SK-N-SH (cell line): ENCODE measurements around the gene CEP131. TPM values are rescaled to one million over a fixed set of nuclear protein-coding genes. Genes with fewer than 3 reads are reported as not detected.
A peak's percentile ranks its signal among the peaks of the same experiment; 100 is the strongest.

ENCODE experiments used
- CTCF ChIA-PET: fragments of 300-600, 350-600 bp; formaldehyde crosslinking; extraction: SDS; loops from one replicate; lab custom pipeline; 2021; lab: Yijun Ruan, JAX
- POLR2A ChIA-PET: fragments of 350-600 bp; sonication (Branson Sonifier 250); formaldehyde crosslinking; extraction: SDS; loops from one replicate; lab custom pipeline; 2020; ENCODE audit warnings: antibody characterized with exemption, inconsistent platforms; lab: Yijun Ruan, JAX
- DNase-seq: peaks from one replicate; pipeline ENCODE4 v3.0.0; 2012
- H2AFZ ChIP-seq: fragments of 200-600 bp; sonication (generic); 2 replicates; pipeline ENCODE4 v1.8.1; 2016; ENCODE audit warnings: antibody characterized with exemption, mild to moderate bottlenecking, low read depth
- H3F3A ChIP-seq: fragments of 200-600 bp; sonication (generic); replicated peaks from 2 replicates; pipeline ENCODE3; 2016; ENCODE audit warnings: antibody characterized with exemption, mild to moderate bottlenecking; ENCODE audit not compliant: insufficient read depth
- H3K27ac ChIP-seq, 2 experiments: fragments of 200-500 bp in 1 of 2; fragments of 200-600 bp in 1 of 2; sonication (Bioruptor generic) in 1 of 2; sonication (generic), shearing (Covaris generic) in 1 of 2; 2 replicates each; pipeline versions ENCODE4 v1.5.1 to v1.6.1; 2014 to 2016; ENCODE audit warnings: low read depth in 2 of 2, inconsistent platforms in 1 of 2, low read length in 1 of 2, mild to moderate bottlenecking in 1 of 2, mixed read lengths in 1 of 2
- H3K27me3 ChIP-seq: fragments of 200-600 bp; sonication (generic), shearing (Covaris generic); 2 replicates; pipeline ENCODE4 v1.6.1; 2016; ENCODE audit warnings: mixed run types; ENCODE audit not compliant: insufficient read depth
- H3K36me3 ChIP-seq, 2 experiments: fragments of 200-500 bp in 1 of 2; fragments of 200-600 bp in 1 of 2; sonication (Bioruptor generic) in 1 of 2; sonication (generic) in 1 of 2; replicated peaks in 1 of 2; 2 replicates each; pipeline versions ENCODE3 to v1.5.1; 2014 to 2016; ENCODE audit warnings: low read length in 1 of 2, mild to moderate bottlenecking in 1 of 2; ENCODE audit not compliant: insufficient read depth in 2 of 2, control insufficient read depth in 1 of 2
- H3K4me1 ChIP-seq, 2 experiments: fragments of 200-500 bp in 1 of 2; fragments of 200-600 bp in 1 of 2; sonication (Bioruptor generic) in 1 of 2; sonication (generic), shearing (Covaris generic) in 1 of 2; 2 replicates each; pipeline versions ENCODE4 v1.5.1 to v1.6.1; 2014 to 2016; ENCODE audit warnings: low read depth in 1 of 2, low read length in 1 of 2, mixed run types in 1 of 2; ENCODE audit not compliant: insufficient read depth in 2 of 2, control insufficient read depth in 1 of 2
- H3K4me2 ChIP-seq: fragments of 200-600 bp; sonication (generic), shearing (Covaris generic); 2 replicates; pipeline ENCODE4 v1.6.1; 2017; ENCODE audit warnings: mixed run types
- H3K4me3 ChIP-seq, 2 experiments: fragments of 200-500 bp in 1 of 2; fragments of 200-600 bp in 1 of 2; sonication (Bioruptor generic) in 1 of 2; sonication (generic), shearing (Covaris generic) in 1 of 2; 2 replicates each; pipeline versions ENCODE4 v1.5.1 to v1.8.1; 2014 to 2016; ENCODE audit warnings: low read depth in 2 of 2, inconsistent platforms in 1 of 2, low read length in 1 of 2, mild to moderate bottlenecking in 1 of 2, mixed read lengths in 1 of 2, moderate library complexity in 1 of 2
- H3K79me2 ChIP-seq: fragments of 200-600 bp; sonication (generic); 2 replicates; pipeline ENCODE4 v1.8.1; 2017; ENCODE audit warnings: mild to moderate bottlenecking; ENCODE audit not compliant: insufficient read depth
- H3K9ac ChIP-seq: fragments of 200-600 bp; sonication (generic); 2 replicates; pipeline ENCODE4 v1.6.1; 2017; ENCODE audit warnings: mixed run types
- H3K9me2 ChIP-seq: fragments of 200-600 bp; sonication (generic); 2 replicates; pipeline ENCODE4 v1.6.1; 2017; ENCODE audit warnings: mixed run types
- H3K9me3 ChIP-seq: fragments of 200-600 bp; sonication (generic); 2 replicates; pipeline ENCODE4 v1.6.1; 2017; ENCODE audit warnings: mixed run types, mild to moderate bottlenecking, moderate library complexity
- H4K20me1 ChIP-seq: fragments of 200-600 bp; sonication (generic); 2 replicates; pipeline ENCODE4 v1.6.1; 2017; ENCODE audit warnings: mild to moderate bottlenecking, mixed run types; ENCODE audit not compliant: insufficient read depth
- EZH2phosphoT487 ChIP-seq: fragments of 200-600 bp; sonication (generic); IDR thresholded peaks from 2 replicates; pipeline ENCODE4 v1.6.1; 2017; ENCODE audit warnings: low read depth, mixed run types, mild to moderate bottlenecking, antibody characterized with exemption, moderate library complexity, borderline replicate concordance
- FOXJ3 ChIP-seq: sonication (generic); formaldehyde crosslinking; IDR thresholded peaks from 2 replicates; pipeline ENCODE4 v1.5.1; 2020; ENCODE audit warnings: mild to moderate bottlenecking, missing genetic modification reagents
- IRF3 ChIP-seq: fragments of 150-350 bp; IDR thresholded peaks from 2 replicates; pipeline ENCODE4 v1.6.1; 2016; ENCODE audit warnings: mild to moderate bottlenecking, low read depth, low read length
- MAX ChIP-seq: IDR thresholded peaks from 2 replicates; pipeline ENCODE4 v1.4.0; 2012; ENCODE audit warnings: low read depth
- NFIC ChIP-seq: IDR thresholded peaks from 2 replicates; pipeline ENCODE4 v1.4.0; 2012; ENCODE audit warnings: borderline replicate concordance
- PBX3 ChIP-seq: IDR thresholded peaks from 2 replicates; pipeline ENCODE4; 2012
- RCOR1 ChIP-seq: fragments of 150-350 bp; IDR thresholded peaks from 2 replicates; pipeline ENCODE4 v1.6.1; 2017; ENCODE audit warnings: antibody characterized with exemption, low read length
- REST ChIP-seq: IDR thresholded peaks from 2 replicates; pipeline ENCODE4 v1.6.1; 2012; ENCODE audit warnings: mild to moderate bottlenecking, low read depth, low read length, moderate library complexity
- RXRA ChIP-seq: IDR thresholded peaks from 2 replicates; pipeline ENCODE4 v1.4.0; 2012; ENCODE audit warnings: low read depth, mild to moderate bottlenecking, borderline replicate concordance
- SMC3 ChIP-seq: IDR thresholded peaks from 2 replicates; pipeline ENCODE4 v1.6.1; 2012; ENCODE audit warnings: low read depth, low read length, improper control_type of control experiment
- TEAD4 ChIP-seq: IDR thresholded peaks from 2 replicates; pipeline ENCODE4 v1.4.0; 2012; ENCODE audit warnings: mild to moderate bottlenecking, borderline replicate concordance; ENCODE audit not compliant: insufficient read depth
- USF2 ChIP-seq: fragments of 150-350 bp; IDR thresholded peaks from 2 replicates; pipeline ENCODE4 v1.6.1; 2017; ENCODE audit warnings: antibody characterized with exemption, low read length, low read depth, borderline replicate concordance
- ZBTB33 ChIP-seq: IDR thresholded peaks from 2 replicates; pipeline ENCODE4 v1.4.0; 2012; ENCODE audit warnings: low read depth, borderline replicate concordance
- WGBS: methylation state at CpG from one replicate; pipeline ENCODE4 v1.1.6; 2017; ENCODE audit warnings: low lambda C conversion rate; 5-methylcytosine and 5-hydroxymethylcytosine counted together
- polyA plus RNA-seq, 3 experiments: library from polyadenylated mRNA; depleted of rRNA; stranded (reverse); fragments of >200 nt; gene quantifications; 2 replicates each; pipeline ENCODE4 v1.2.3, GENCODE V29; 2012

Gene CEP131
- polyA plus RNA-seq, 1 of the 3 experiments (the other 2 are of a cell fraction): 34.8 TPM

- ChIA-PET POLR2A (interaction anchor here (1.1 kb wide), 1 partner anchor 240 kb away, joined by 3 read pairs; no protein-coding TSS in a partner anchor), CTCF (interaction anchor here (0.7 to 12.8 kb wide), 4 partner anchors 9 to 222 kb away, joined by 3 to 133 read pairs (median 3); no protein-coding TSS in a partner anchor)
- H3F3A ChIP-seq: peaks cover 4% of the 10 kb centered on the region
- peaks cover 12 to 49% of the 10 kb centered on the region in 2 experiments for H3K36me3 ChIP-seq
- no peak overlapping the region for H2AFZ ChIP-seq
- no peaks in the 10 kb centered on the region for H3K27me3 ChIP-seq
- H3K4me1 ChIP-seq: peaks cover 0 to 38% of the 10 kb centered on the region in 2 experiments; a peak in 1 of 4 replicates
- H4K20me1 ChIP-seq: peaks cover 13% of the 10 kb centered on the region
- H3K9me2 ChIP-seq: no peaks in the 10 kb centered on the region
- H3K79me2 ChIP-seq: peaks cover 22% of the 10 kb centered on the region
- WGBS: 89% methylated on average over 24 of the region's 25 CpGs
- H3K4me2 ChIP-seq: no peak overlapping the region
- TF ChIP-seq IRF3: no peak
- TF ChIP-seq ZBTB33: 0 out of 2 replicates have a peak, but pooled peaks have one; percentile 2
- no peak overlapping the region for H3K9ac ChIP-seq
- H3K4me3 ChIP-seq: no peak overlapping the region
- peak overlapping the region in 1 of 2 experiments; percentile 62; a peak in 2 of 4 replicates for H3K27ac ChIP-seq
- no peak for DNase-seq
- no peaks in the 10 kb centered on the region for H3K9me3 ChIP-seq
These were observed 22.4 kb upstream of the CEP131 start for GRCh38 chr17:81245024-81245664.

GRCh38 chr17:81244358-81245023 is 21.7 kb upstream of the CEP131 start:
- H4K20me1 ChIP-seq: peaks cover 13% of the 10 kb centered on the region
- H3K9me3 ChIP-seq: no peaks in the 10 kb centered on the region
- peaks cover 5 to 42% of the 10 kb centered on the region in 2 experiments for H3K36me3 ChIP-seq
- peaks cover 0 to 43% of the 10 kb centered on the region in 2 experiments; a peak in 1 of 4 replicates for H3K4me1 ChIP-seq
- H3K27ac ChIP-seq: peak overlapping the region in 1 of 2 experiments; percentile 62; a peak in 2 of 4 replicates
- H3K4me3 ChIP-seq: no peak overlapping the region
- H3K27me3 ChIP-seq: no peaks in the 10 kb centered on the region
- H3K9ac ChIP-seq: no peak overlapping the region
- no peak overlapping the region for H2AFZ ChIP-seq
- no peak overlapping the region for H3K4me2 ChIP-seq
- peaks cover 4% of the 10 kb centered on the region for H3F3A ChIP-seq
- ChIA-PET POLR2A (interaction anchor here (1.1 kb wide), 1 partner anchor 240 kb away, joined by 3 read pairs; no protein-coding TSS in a partner anchor), CTCF (interaction anchor here (1.5 to 12.8 kb wide), 3 partner anchors 11 to 143 kb away, joined by 3 to 133 read pairs (median 8); no protein-coding TSS in a partner anchor)
- DNase-seq: peak; percentile 66
- peaks cover 28% of the 10 kb centered on the region for H3K79me2 ChIP-seq
- 88% methylated on average over 19 of the region's 24 CpGs for WGBS
- H3K9me2 ChIP-seq: no peaks in the 10 kb centered on the region
- TF ChIP-seq REST (no peak), FOXJ3 (CRISPR knock-in tag) (no peak), TEAD4 (no peak), NFIC (no peak), PBX3 (no peak), EZH2phosphoT487 (no peak), MAX (no peak), RXRA (no peak), SMC3 (no peak), RCOR1 (no peak), USF2 (no peak)
